22Rv1 (cell line): ENCODE data around the gene KRTAP10-4.
"Not testable (repeated sequence)": the region's sequence is repeated elsewhere in the genome, so short reads cannot be mapped to it uniquely, and the experiment has no call there.

Experiments used
- CTCF ChIP-seq: fragments of 450-650 bp; IDR thresholded peaks from 2 replicates; pipeline ENCODE4 v1.5.1; 2017; ENCODE audit warnings: mild to moderate bottlenecking
- ZFX ChIP-seq: fragments of 450-650 bp; IDR thresholded peaks from 2 replicates; pipeline ENCODE4 v1.6.1; 2017; ENCODE audit warnings: antibody characterized with exemption, borderline replicate concordance

GRCh38 chr21:44610157-44610843 lies 36.8 kb downstream of the KRTAP10-4 start:
- not testable (repeated sequence) for TF ChIP-seq CTCF, ZFX
